HL-60 (cell line): Measurements from ENCODE around the gene FCHSD2.

ENCODE experiments used
- DNase-seq, 2 experiments: peaks; one replicate each; pipeline ENCODE4 v3.0.0-alpha.2; 2010 to 2020; ENCODE audit warnings: low read depth in 1 of 2, low spot score in 1 of 2
- H3K27ac ChIP-seq: fragments of 250-450 bp; sonication (Bioruptor Pico); replicated peaks from 2 replicates; pipeline ENCODE4 v1.5.1; 2020; ENCODE audit warnings: mild to moderate bottlenecking, moderate library complexity
- H3K27me3 ChIP-seq: fragments of 250-450 bp; sonication (Bioruptor Pico); 2 replicates; pipeline ENCODE4 v1.5.1; 2021; ENCODE audit warnings: mild to moderate bottlenecking, moderate library complexity; ENCODE audit not compliant: insufficient read depth, poor library complexity, severe bottlenecking
- H3K4me3 ChIP-seq: replicated peaks from 2 replicates; pipeline ENCODE4 v1.5.1; 2011; ENCODE audit warnings: mild to moderate bottlenecking, control low read depth, low read length; ENCODE audit not compliant: insufficient read depth
- CTCF ChIP-seq: IDR thresholded peaks from one replicate; pipeline ENCODE4 v1.5.1; 2011; ENCODE audit warnings: low read length, control low read depth, inconsistent platforms; ENCODE audit not compliant: insufficient read depth
- GABPA ChIP-seq: IDR thresholded peaks from 2 replicates; pipeline ENCODE4 v1.6.1; 2012; ENCODE audit warnings: low read depth
- POLR2AphosphoS5 ChIP-seq: IDR thresholded peaks from 2 replicates; pipeline ENCODE4 v1.6.1; 2012; ENCODE audit warnings: low read depth
- REST ChIP-seq: IDR thresholded peaks from 2 replicates; pipeline ENCODE4 v1.6.1; 2012; ENCODE audit warnings: low read depth; ENCODE audit not compliant: insufficient replicate concordance
- SPI1 ChIP-seq: IDR thresholded peaks from 2 replicates; pipeline ENCODE4 v1.6.1; 2012; ENCODE audit warnings: low read depth, mild to moderate bottlenecking, borderline replicate concordance

FCHSD2 gene

DNA sequence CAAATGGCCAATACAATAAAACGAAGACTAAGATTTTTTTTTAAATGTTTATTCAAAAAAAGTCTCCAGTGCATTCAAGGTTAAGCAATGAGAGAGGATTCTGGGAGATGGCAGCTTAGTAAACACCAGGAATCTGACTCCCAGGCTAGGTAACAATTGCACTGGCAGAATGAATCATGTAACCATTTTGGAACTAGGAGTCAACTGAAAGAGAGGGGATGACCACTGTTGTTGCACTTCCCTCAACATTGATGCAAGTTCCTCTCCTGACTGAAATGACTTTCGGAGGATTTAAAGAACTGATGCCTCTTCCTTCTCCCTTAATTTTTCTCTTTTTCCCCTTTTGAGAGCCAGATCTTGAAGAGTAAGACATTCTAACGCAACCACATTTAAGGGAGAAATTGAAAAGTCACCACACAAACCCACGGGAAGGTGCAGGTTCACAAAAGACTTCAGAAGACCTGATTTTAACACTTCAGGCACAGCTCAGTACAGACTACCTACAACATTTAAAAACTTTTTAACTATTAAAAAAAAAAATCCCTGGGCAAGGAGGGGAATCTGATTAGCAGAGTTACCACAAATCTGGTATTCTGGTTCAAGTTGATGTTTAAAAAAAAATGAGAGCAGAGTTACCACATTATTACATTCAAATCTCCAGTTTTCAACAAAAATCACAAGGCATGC lies 56.8 kb downstream of the FCHSD2 start:
- Histone ChIP-seq H3K27me3 (no peaks in the 10 kb centered on the region), H3K27ac (peak overlapping the region; percentile 47), H3K4me3 (no peak overlapping the region)
- TF ChIP-seq REST (no peak), SPI1 (peak; percentile 81; the same call in 1 of the 2 replicates), GABPA (peak; percentile 86), CTCF (no peak)
- peak; percentile 60 to 70 for DNase-seq

GRCh38 chr11:73078631-73079030 lies 63.5 kb downstream of the FCHSD2 start:
- no peak for TF ChIP-seq GABPA
- no peak for TF ChIP-seq SPI1
- no peak for TF ChIP-seq REST
- no peak for TF ChIP-seq CTCF
- H3K4me3 ChIP-seq = no peak overlapping the region
- H3K27me3 ChIP-seq = no peaks in the 10 kb centered on the region
- H3K27ac ChIP-seq = no peak overlapping the region
- no peak for DNase-seq

DNA sequence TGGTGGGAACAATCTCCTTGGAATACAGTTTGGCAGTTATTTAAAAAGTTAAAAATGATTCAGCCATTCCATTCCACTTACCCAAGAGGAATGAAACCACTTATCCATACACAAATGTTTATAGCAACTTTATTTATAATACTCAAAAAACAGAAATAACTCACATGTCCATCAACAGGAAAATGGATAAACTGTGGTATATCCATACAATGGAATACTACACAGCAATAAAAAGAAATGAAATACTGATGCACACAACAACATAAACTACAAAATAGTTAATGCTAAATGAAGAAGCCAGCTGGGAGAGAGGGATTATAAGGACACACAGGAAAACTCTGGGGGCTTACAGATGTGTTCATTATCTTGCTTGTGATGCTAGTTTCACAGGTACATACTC lies 64.7 kb downstream of the FCHSD2 start:
- H3K27ac ChIP-seq = no peak overlapping the region
- no peak for DNase-seq
- H3K27me3 ChIP-seq = no peaks in the 10 kb centered on the region
- no peak overlapping the region for H3K4me3 ChIP-seq
- TF ChIP-seq SPI1 = no peak
- no peak for TF ChIP-seq POLR2AphosphoS5
- no peak for TF ChIP-seq GABPA
- TF ChIP-seq REST = no peak
- TF ChIP-seq CTCF = no peak
